ENCODE measurements around the gene CCDC85C.

DNA sequence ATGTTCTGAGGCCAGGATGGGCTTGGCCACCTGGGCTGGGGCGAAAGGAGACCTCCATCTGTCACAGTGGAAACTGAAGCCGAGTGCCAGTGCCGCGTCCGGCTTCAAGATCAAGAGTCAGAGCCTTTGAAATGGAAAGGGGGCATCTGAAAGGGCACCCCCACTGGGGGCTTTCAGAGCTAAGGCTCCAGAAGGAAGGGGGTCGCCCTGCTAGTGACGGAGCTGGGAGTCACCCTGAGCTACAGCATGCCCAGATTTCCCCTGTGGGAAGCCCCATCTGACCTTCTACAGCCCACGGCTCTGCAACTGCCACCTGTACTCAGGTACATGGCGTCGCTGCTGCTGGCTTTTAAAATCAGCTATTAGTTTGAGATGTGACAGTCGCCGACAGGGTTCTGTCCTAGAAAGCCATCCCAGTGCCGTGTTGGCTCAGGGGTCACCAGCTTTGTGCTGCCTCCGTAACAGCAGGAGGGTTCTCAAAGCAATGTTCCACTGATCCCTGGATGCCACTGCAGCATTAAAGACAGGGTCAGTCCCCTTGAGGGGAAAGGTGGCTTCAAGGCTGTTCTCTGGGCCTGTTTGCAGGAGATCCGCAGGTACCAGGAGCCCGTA lies 91.3 kb downstream of the CCDC85C start:
- no peak for TF ChIP-seq CTCF (IDR thresholded peaks at IDR 0.05; ENCODE audit: low read depth, low read length)
- no peak for TF ChIP-seq EZH2phosphoT487 (IDR thresholded peaks at IDR 0.05; ENCODE audit: low read depth)
